HG03575 (cell line): ENCODE results near the gene TMTC1.
A peak's percentile ranks its signal among the peaks of the same experiment; 100 is the strongest.
"Not testable (repeated sequence)": the region's sequence is repeated elsewhere in the genome, so short reads cannot be mapped to it uniquely, and the experiment has no call there.

ENCODE experiments used
- ATAC-seq: cut with Tn5 transposase; IDR thresholded peaks from one replicate; pipeline ENCODE4 v1.9.1; 2021; ENCODE audit not compliant: unreplicated experiment, insufficient number of reproducible peaks, low FRiP score; ENCODE audit errors: extremely low read depth

The TMTC1 gene

DNA sequence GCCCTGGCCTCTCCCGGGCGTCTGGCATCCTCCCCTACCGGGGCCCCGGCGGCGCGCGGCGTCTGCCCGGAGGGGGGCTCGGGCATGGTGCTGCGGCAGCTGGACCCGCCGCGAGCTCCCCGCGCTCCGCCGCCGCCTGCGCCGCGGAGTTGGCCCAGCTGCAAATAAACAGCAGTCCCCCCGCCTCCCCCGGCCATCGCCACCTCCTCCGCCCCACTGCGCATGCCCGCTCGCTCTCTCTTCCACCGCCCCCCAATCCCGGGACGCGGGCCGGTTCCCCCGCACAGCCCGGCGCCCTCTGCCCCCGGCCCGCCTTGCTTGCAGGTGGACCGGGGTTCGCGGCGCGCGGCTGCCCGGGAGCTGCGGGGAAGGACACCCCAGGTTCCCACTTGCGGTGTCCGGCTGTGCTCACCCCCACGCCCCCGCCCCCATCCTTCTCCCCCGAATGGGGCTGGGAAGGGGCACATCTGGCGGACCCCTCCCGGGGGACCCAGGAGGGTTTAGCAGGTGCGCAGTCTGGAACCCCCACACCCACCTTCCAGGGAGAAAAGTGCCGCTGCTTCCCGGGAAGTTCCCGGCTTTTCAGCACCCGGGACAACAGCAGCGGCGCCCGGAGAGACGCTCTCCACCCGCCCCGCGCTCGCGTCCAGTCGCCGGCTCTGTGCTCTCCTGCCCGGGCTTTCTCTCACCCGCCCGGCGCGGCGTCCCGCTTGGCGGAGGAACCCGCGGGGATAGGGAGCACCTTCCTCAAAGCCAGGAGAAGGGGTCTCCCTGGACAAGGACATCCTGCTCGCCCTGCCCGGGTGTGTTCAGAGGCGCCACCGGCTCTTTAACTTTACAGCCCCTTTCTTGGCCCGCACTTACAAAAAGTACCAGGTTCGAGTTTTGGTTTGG, at the start of gene TMTC1:
TSS of gene TMTC1 (minus strand) at position 170 of the 894 bp plus-strand sequence. CDS start 191 bp downstream, outside the sequence.
- ATAC-seq = no peak

DNA sequence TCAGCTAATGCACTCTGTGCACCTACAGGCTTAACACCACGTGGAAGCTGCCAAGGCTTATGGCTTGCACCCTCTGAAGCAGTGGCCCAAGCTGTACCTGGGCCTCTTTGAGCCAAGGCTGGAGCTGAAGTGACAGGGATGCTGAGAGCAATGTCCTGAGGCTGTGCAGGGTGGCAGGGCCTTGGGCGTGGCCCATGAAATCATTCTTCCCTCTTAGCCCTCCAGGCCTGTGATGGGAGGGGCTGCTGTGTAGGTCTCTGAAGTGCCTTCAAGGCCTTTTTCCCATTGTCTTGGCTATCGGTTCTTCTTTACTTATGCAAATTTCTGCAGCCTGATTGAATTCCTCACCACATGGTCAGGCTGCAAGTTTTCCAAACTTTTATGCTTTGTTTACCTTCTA, 47.4 kb upstream of the TMTC1 start:
- ATAC-seq = no peak

DNA sequence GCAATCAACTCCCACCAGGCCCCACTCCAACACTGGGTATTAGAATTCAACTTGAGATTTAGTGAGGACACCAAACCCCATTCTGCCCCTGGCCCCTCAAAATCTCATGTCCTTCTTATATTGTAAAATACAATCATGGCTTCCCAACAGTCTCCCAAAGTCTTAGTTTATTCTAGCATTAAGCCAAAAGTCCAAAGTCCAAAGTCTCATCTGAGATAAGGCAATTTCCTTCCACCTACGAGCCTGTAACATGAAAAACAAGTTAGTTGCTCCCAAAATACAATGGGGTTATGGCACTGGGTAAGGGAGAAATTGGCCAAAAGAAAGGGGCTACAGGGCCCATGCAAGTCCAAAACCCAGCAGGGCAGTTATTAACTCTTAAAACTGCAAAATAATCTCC, 46.6 kb upstream of the TMTC1 start:
- ATAC-seq = no peak

DNA sequence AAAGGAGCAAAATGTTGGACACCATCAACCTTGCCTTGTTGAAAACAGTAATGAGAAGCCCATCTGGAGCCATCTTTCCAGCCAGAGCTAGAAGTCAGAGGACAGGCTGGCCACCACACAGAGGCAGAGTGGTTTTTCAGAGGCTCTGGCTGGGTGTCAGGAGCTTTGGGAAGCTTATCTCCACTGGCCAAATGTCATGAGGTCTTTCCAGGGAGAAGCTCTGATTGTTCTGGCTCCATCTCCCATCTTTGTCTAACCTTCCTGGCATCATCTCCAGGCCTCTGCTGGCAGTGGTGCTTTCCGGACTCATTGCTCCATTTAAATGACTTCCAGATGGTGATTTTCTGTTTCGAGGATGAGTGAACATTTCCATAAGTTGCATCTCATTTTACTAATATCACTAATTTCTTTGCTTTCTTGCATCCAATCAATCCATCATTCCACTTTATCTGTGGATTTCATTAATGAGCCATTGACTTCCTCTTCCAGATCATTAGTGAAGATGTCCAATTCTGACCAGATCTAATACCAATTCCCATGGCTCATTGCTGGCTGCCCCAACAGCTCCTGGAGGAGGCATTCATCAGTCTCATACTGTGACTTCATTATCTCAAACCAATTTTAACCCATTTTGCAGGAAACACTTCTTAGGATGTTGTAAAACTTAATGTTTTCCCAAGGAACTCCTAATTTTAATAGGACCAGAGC, 35.3 kb upstream of the TMTC1 start:
- no peak for ATAC-seq

DNA sequence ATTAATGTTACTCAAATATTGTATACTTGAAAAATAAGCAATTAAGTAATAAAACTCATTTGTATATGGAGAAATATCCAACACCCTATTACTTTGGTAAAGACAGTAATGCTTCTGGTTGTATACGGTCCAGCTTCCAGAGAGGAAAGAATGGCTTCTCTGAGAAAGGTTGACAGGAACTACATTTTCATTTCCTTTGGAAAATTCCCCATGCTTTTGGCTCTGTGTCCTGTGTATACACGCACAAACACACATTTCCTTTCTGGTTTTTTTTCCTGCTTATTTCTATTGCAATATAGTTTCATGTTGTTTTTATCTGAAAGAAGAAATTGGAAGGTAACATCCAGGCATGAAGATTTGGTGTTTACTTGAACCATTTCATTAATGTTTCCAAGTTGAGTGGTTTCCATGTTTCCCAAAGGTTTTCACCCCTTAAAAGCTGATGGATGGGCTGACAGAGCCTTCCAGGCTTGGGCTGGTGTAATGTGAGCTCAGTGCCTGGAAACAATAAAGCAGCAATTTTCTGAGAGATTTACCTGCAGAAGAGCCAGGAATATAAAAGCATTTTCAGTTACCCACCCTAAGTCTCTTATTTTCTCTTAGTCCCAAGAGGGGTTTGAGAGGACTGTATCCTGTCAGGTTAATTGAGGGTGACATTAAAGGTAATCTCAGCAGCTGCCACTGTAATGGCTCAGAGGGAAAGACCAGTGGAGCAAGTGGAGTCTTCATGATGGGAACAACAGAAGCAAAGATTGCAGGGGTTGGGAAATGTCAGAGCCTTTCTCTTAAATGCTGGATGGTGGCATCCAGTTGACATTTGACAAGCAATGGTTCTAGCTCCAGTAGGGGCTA, 33.4 kb upstream of the TMTC1 start:
- no peak for ATAC-seq

DNA sequence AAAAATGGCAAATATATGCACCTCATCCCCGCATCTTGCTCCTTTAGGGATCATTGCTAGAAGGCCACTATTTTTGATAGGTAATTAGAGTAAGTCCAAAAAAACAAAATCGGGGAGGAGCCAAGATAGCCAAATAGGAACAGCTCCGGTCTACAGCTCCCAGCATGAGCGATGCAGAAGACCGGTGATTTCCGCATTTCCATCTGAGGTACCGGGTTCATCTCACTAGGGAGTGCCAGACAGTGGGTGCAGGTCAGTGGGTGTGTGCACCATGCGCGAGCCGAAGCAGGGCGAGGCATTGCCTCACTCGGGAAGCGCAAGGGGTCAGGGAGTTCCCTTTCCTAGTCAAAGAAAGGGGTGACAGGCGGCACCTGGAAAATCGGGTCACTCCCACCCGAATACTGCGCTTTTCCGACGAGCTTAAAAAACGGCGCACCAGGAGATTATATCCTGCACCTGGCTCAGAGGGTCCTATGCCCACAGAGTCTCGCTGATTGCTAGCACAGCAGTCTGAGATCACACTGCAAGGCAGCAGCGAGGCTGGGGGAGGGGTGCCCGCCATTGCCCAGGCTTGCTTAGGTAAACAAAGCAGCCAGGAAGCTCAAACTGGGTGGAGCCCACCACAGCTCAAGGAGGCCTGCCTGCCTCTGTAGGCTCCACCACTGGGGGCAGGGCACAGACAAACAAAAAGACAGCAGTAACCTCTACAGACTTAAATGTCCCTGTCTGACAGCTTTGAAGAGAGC, 26.0 kb upstream of the TMTC1 start:
- not testable (repeated sequence) for ATAC-seq

DNA sequence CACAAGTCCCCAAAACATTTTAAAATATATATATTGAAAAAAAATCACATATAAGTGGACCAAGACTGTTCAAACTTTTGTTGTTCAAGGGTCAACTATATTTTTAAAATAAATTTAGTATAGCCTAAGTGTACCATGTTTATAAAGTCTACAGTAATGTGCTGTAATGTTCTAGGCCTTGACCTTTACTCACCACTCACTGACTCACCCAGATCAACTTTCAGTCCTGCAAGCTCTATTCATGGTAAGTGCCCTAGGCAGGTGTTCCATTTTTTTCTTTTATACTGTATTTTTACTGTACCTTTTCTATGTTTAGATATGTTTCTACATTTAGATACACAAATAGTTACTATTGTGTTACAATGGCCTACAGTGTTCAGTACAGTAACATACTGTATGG, 23.4 kb upstream of the TMTC1 start:
- no peak for ATAC-seq

DNA sequence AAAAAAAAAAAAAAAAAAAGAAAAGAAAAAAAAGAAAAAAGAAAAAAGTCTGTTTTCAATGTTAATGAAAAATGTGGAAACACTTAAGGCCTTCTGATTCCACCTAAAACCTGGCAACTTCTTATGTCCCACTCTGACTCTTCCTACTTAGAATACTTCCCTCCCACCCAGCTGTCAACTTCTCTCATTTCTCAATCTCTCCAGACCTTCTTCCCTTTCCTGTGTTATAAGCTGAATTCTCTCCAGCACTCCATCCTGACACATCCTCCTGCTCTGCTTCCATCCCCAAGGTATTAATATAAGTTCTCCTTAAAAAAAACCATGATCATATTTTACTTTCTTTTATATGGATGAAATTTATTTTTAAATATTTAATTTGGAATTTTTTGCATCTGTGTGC, 20.3 kb upstream of the TMTC1 start:
- no peak for ATAC-seq

DNA sequence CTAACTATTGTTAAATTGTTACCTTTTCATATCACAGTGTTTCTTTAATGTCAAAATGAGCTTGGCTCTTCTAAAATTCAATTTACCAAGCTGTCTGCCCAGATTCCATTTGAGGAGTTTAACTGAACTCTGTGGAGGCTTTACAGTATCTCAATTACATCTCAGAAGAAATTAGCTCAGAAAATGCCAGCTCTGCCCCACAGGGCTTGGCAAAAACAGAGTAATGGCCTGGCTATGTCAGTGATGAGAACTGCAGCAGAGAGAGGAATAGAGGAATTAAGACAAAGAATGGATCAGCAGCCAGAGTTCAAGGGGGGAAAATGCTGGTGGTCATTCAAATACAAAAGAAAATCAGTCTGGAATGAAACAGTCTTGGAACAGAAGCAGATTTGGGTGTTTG, 15.8 kb upstream of the TMTC1 start:
- no peak for ATAC-seq

DNA sequence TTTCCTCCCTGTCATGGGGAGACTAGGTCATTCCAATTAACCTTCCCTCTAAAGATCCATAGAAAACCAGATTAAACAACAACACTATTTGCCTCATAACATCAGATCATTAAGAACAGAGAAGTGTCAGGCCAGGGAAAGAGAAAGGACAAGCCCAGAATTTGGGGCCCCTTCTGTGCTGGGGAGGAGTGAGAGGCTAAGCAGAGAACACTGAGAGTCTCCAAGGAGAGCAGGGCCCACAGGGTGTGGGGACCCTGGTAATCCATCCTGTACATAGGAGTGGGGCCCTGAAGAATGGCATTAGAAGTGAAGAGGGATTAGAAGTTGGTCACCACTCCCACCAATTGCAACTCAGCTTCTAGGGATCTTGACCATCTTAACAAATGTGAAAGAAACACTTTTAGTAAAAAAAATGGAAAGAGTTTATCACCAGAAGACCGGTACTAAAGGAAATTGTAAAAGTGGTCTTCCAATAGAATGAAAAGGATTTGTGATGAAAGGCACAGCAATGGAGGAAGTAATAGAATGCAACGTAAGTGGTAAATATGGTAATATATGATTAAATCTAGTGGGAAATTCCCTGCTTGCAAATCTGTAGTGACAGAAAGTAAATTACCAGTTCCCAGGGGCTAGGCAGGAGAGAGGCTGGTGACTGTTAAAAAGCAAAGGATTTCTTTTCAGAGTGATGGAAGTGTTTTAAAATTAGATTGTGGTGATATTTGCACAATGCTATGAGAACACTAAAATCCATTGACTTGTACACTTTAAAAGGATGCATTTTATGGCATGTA, 14.0 kb upstream of the TMTC1 start:
- ATAC-seq = no peak

DNA sequence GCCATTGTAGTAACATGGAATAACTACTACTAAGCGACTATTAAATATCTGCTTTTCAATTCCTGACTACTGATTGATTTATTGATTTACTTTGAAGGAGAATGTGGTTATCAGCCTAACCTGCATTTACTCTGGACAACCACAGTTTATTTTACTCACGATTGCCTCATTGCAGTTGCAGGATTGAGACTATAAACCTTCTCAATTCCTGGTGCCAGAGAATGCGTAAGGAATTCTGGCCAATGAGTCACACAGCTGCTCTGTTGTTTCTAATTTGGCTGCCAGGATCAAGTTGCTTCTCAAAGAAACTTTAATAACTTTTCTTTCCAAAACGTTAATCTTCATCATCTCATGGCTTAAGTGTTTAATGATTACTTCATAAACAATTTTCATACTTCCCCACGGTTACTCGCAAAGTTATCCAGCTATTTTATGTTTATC, 13.1 kb upstream of the TMTC1 start:
- no peak for ATAC-seq

DNA sequence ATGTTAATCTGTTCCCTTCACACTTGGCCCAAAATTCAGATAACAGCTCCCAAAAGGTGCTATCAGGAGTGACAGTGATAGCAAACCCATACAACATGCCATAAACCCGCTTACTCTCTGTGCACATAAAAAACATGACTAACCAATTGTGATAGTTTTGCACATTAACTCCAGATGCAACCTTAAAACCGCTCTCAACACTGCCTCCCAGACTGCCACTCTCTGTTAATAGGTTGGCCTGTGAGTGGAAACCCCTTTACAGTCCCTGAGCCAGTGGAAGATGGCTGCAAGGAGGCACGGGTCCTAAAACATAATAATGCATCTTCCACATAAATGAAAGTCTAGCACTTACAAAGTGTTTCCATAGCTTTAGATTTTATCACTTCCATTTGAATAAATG, 12.0 kb upstream of the TMTC1 start:
- ATAC-seq = no peak

DNA sequence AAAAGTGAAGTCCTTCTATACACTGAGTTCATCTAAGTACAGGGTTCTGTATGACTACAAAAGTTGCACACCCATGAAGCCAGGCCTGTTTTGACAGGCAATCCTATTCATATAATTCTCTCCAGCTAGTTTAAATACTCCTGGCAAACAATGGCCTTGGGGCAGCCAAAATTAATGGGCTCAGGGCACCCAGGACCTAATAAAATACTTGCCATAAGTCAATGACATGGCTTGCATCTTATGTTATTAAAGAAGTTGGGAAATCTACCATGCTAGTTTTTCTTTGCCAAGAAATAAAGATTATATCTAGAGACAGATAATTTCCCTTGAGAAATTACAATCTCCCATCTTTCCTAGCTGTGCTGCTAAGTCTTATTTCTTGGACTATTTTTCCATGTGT, 11.1 kb upstream of the TMTC1 start:
- no peak for ATAC-seq

DNA sequence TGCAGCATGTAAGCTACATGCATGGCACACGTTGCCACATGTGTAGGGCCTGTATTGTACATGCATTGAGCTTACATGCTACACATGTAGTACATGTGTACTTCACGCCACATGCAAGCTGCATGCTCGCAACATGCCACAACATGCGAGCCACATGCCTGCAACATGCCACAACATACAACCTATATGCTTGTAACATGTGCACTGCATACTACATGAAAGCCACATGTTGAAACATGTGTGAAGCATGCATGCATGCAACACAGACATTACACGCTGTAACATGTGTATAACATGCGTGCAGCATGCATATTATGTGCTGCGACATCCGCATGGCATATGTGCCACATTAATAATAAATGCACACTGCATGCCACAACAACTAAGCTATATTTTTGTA, 9.1 kb upstream of the TMTC1 start:
- ATAC-seq = no peak

DNA sequence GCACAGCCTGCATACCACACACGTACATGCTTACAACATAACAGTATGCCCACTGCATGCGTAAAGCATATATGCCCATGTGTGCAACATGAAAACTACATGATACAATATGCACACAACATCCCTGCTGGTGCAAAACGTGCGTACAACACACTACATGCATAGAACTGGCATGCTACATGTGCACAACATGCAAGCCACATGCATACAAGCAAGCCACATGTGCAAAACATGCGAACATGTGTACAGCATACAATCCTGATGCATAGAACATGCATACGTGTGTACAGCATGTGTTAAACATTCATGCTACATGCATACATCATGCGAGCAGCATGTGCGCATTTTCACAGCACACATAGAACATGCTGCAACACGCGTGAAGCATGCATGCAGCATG, 8.4 kb upstream of the TMTC1 start:
- ATAC-seq = no peak

DNA sequence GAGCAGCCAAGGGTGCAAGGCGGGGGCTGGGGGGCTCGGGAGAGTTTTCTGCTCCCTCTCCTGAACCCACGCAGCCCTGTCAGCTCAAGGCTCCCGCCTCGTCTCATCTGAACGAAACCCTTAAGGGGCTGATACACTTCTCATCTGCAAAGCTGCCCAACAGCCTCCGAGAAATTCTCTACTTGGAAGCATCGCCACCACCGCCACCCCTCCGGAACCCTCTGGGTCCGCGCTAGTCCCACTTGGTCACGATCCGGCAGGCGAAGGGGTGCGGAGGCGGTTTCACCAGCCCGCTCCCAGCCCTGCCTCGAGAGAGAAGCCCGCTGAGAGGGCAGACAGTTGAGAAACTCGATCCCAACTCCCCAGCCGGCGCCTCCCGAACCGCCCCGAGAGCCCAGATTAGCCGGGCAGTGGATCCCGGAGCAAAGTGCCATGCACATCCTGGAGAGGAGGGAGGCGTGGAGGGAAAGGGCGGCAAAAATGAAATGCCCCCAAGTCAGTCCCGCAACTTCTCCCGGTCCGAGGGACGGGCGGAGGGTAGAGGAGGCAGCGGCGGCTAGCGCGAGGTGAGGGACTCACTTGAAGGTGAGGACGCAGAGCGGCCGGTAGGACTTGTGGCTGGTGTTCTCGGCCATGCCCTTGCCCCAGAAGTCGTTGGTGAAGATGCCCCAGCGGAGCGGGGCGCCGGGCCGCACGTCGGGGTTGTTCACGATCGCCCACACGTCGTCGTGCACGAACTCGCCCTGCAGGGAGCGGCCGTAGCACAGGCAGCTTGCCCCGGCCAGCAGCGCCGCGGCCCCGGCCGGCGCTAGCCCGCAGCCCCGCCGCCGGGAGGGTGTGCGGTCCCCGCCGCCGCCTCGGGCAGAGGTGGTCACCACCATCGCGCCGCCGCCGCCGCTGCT, 620 bp downstream of the TMTC1 start:
- peak; percentile 8 for ATAC-seq

DNA sequence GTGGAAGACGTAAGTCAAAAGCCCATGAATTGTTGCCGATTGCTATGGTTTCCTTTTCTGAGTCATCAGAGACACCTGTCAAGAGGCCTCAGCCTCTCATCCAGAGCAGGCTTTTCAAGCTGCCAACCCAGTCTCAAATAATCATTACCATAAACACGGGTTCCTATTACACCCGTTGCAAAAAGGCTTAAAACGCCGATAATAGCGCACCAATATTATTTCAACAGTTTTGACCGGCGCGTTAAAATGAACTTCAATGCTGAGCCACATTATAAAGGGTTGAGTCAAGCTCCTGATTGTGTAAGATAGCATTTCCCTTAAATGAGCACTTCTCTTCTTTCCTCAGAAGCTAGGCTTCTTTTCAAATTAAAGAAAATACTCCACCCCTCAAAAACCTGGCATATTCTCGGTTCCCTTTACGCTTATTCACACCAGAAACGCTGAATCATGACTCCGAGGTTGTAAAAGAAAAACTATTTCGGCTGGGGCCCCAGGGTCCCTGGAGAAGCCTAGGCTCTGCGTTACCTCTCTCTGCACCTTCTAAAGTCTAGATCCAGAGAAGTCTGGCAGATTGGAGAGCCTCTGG, 1.4 kb downstream of the TMTC1 start:
- ATAC-seq = peak; percentile 75
